H1 (cell line): ENCODE results near the gene RFNG. TPM values are rescaled to one million over a fixed set of nuclear protein-coding genes. Genes with fewer than 3 reads are reported as not detected.

Experiments
- CTCF ChIA-PET: fragments of 300-600 bp; sonication (Branson Sonifier 250); formaldehyde crosslinking; loops from one replicate; lab custom pipeline; 2021; ENCODE audit not compliant: partially characterized antibody; lab: Charles Lee
- POLR2A ChIA-PET: fragments of 300-600 bp; sonication (Branson Sonifier 250); formaldehyde crosslinking; loops from one replicate; lab custom pipeline; 2021; ENCODE audit warnings: inconsistent platforms; ENCODE audit not compliant: partially characterized antibody; lab: Charles Lee
- DNase-seq, 2 experiments: peaks; one replicate each; pipeline versions ENCODE4 v3.0.0 to v3.0.0-alpha.2; 2010 to 2022; ENCODE audit warnings: low spot score in 2 of 2, low read depth in 1 of 2, mixed read lengths in 1 of 2
- FAIRE-seq: peaks from 2 replicates; lab custom pipeline; 2011; peaks lifted over from hg19 to GRCh38; lab: Jason Lieb, UNC
- H2AFZ ChIP-seq: 2 replicates; pipeline ENCODE4 v1.8.1; 2012; ENCODE audit warnings: low read length, inconsistent platforms
- H2AK5ac ChIP-seq: 2 replicates; pipeline ENCODE4 v1.6.1; 2013; ENCODE audit warnings: low read depth, low read length
- H2BK120ac ChIP-seq: replicated peaks from 2 replicates; pipeline ENCODE3; 2013; ENCODE audit warnings: low read depth, low read length, inconsistent platforms
- H2BK12ac ChIP-seq: 2 replicates; pipeline ENCODE4 v1.6.1; 2013; ENCODE audit warnings: low read depth, low read length
- H2BK15ac ChIP-seq: 2 replicates; pipeline ENCODE4 v1.6.1; 2013; ENCODE audit warnings: low read length
- H2BK20ac ChIP-seq: 2 replicates; pipeline ENCODE4 v1.6.1; 2013; ENCODE audit warnings: low read length
- H2BK5ac ChIP-seq: 2 replicates; pipeline ENCODE4 v1.6.1; 2013; ENCODE audit warnings: low read depth, low read length
- H3K14ac ChIP-seq: 2 replicates; pipeline ENCODE4 v1.6.1; 2013; ENCODE audit warnings: inconsistent platforms; ENCODE audit not compliant: insufficient read length
- H3K18ac ChIP-seq: 2 replicates; pipeline ENCODE4 v1.6.1; 2013; ENCODE audit warnings: low read length; ENCODE audit errors: extremely low read depth
- H3K23ac ChIP-seq: 2 replicates; pipeline ENCODE4 v1.6.1; 2013; ENCODE audit warnings: inconsistent platforms; ENCODE audit not compliant: insufficient read length
- H3K23me2 ChIP-seq: 2 replicates; pipeline ENCODE4 v1.6.1; 2013; ENCODE audit warnings: low read depth, low read length
- H3K27ac ChIP-seq: 2 replicates; pipeline ENCODE4 v1.6.1; 2011; ENCODE audit warnings: low read depth, low read length, inconsistent platforms
- H3K27me3 ChIP-seq, 4 experiments: replicated peaks in 1 of 4; 1 replicate in 1 of 4; 2 replicates in 3 of 4; pipeline versions ENCODE4 v1.6.1 to v1.8.1; 2011 to 2013; ENCODE audit warnings: low read length in 3 of 4, mild to moderate bottlenecking in 3 of 4, inconsistent platforms in 2 of 4, mixed read lengths in 2 of 4, moderate library complexity in 1 of 4; ENCODE audit not compliant: control insufficient read depth in 3 of 4, insufficient read depth in 3 of 4; ENCODE audit errors: extremely low read depth in 1 of 4
- H3K36me3 ChIP-seq, 4 experiments: 2 replicates each; pipeline versions ENCODE4 v1.6.1 to v1.8.1; 2011 to 2013; ENCODE audit warnings: mild to moderate bottlenecking in 4 of 4, low read length in 3 of 4, moderate library complexity in 2 of 4, control low read depth in 1 of 4, inconsistent platforms in 1 of 4; ENCODE audit not compliant: insufficient read depth in 4 of 4, control insufficient read depth in 2 of 4
- H3K4ac ChIP-seq: replicated peaks from 2 replicates; pipeline ENCODE3; 2013; ENCODE audit warnings: low read length, low read depth, mixed read lengths, inconsistent platforms; ENCODE audit not compliant: insufficient read length
- H3K4me1 ChIP-seq, 4 experiments: replicated peaks in 1 of 4; 1 replicate in 1 of 4; 2 replicates in 3 of 4; pipeline versions ENCODE4 v1.6.1 to v1.8.1; 2011 to 2013; ENCODE audit warnings: low read length in 3 of 4, inconsistent platforms in 2 of 4, mixed read lengths in 1 of 4; ENCODE audit not compliant: insufficient read depth in 4 of 4, control insufficient read depth in 3 of 4
- H3K4me2 ChIP-seq, 2 experiments: 2 replicates each; pipeline versions ENCODE4 v1.6.1 to v1.8.1; 2011 to 2013; ENCODE audit warnings: low read depth in 2 of 2, low read length in 2 of 2, control low read depth in 1 of 2, inconsistent platforms in 1 of 2, mild to moderate bottlenecking in 1 of 2; ENCODE audit not compliant: insufficient read depth in 1 of 2
- H3K4me3 ChIP-seq, 4 experiments: fragments of 200-600, 300-600 bp in 1 of 4; sonication (generic), shearing (Covaris generic), sonication (Bioruptor Twin) in 1 of 4; 2 replicates each; pipeline versions ENCODE4 v1.5.1 to v1.8.1; 2011 to 2016; ENCODE audit warnings: low read length in 4 of 4, low read depth in 3 of 4, control low read depth in 2 of 4, inconsistent platforms in 2 of 4, mild to moderate bottlenecking in 2 of 4, mixed read lengths in 1 of 4, moderate library complexity in 1 of 4; ENCODE audit not compliant: insufficient read depth in 2 of 4; ENCODE audit errors: extremely low read depth in 1 of 4
- H3K56ac ChIP-seq: replicated peaks from 2 replicates; pipeline ENCODE3; 2013; ENCODE audit warnings: low read depth, mild to moderate bottlenecking, mixed read lengths, low read length, inconsistent platforms; ENCODE audit not compliant: insufficient read length
- H3K79me1 ChIP-seq: 2 replicates; pipeline ENCODE4 v1.6.1; 2013; ENCODE audit warnings: low read depth, low read length, control low read depth
- H3K79me2 ChIP-seq, 2 experiments: 2 replicates each; pipeline versions ENCODE4 v1.6.1 to v1.8.1; 2012 to 2013; ENCODE audit warnings: low read length in 2 of 2, mild to moderate bottlenecking in 2 of 2, inconsistent platforms in 1 of 2; ENCODE audit not compliant: insufficient read depth in 2 of 2, control insufficient read depth in 1 of 2
- H3K9ac ChIP-seq, 4 experiments: replicated peaks in 1 of 4; 1 replicate in 1 of 4; 2 replicates in 3 of 4; pipeline versions ENCODE4 v1.6.1 to v1.8.1; 2011 to 2013; ENCODE audit warnings: low read depth in 3 of 4, low read length in 3 of 4, control low read depth in 2 of 4, mild to moderate bottlenecking in 2 of 4, moderate library complexity in 2 of 4, inconsistent platforms in 1 of 4; ENCODE audit errors: extremely low read depth in 1 of 4
- H3K9me3 ChIP-seq, 2 experiments: 2 replicates each; pipeline versions ENCODE4 v1.6.1 to v1.8.1; 2012 to 2013; ENCODE audit warnings: mild to moderate bottlenecking in 2 of 2, moderate library complexity in 2 of 2, control low read depth in 1 of 2, inconsistent platforms in 1 of 2, low read depth in 1 of 2, low read length in 1 of 2, mixed read lengths in 1 of 2; ENCODE audit not compliant: insufficient read depth in 2 of 2
- H4K20me1 ChIP-seq, 2 experiments: replicated peaks in 1 of 2; 2 replicates each; pipeline versions ENCODE3 to v1.8.1; 2011 to 2013; ENCODE audit warnings: inconsistent platforms in 2 of 2, low read length in 2 of 2, mild to moderate bottlenecking in 1 of 2; ENCODE audit not compliant: insufficient read depth in 2 of 2, control insufficient read depth in 1 of 2
- H4K5ac ChIP-seq: 2 replicates; pipeline ENCODE4 v1.6.1; 2013; ENCODE audit warnings: low read length, low read depth, mixed read lengths, inconsistent platforms; ENCODE audit not compliant: insufficient read length
- H4K8ac ChIP-seq: 2 replicates; pipeline ENCODE4 v1.8.0; 2013; ENCODE audit warnings: mild to moderate bottlenecking, moderate library complexity, low read length, inconsistent platforms; ENCODE audit not compliant: insufficient read depth; ENCODE audit errors: extremely low read depth
- H4K91ac ChIP-seq: replicated peaks from 2 replicates; pipeline ENCODE3; 2013; ENCODE audit warnings: low read length, mixed read lengths, inconsistent platforms; ENCODE audit not compliant: insufficient read length
- WGBS, 2 experiments: shearing (Covaris generic) in 1 of 2; methylation state at CpG; one replicate each; pipeline versions ENCODE4 v1.1.6 to v1.1.7; 2013 to 2015; ENCODE audit warnings: low lambda C conversion rate in 2 of 2, mixed read lengths in 2 of 2, inconsistent platforms in 1 of 2, low coverage in 1 of 2, missing lambda C conversion rate in 1 of 2; ENCODE audit not compliant: insufficient replicate concordance in 2 of 2, insufficient coverage in 1 of 2, insufficient read length in 1 of 2; ENCODE audit errors: extremely low coverage in 1 of 2, missing lambda C conversion rate in 1 of 2; 5-methylcytosine and 5-hydroxymethylcytosine counted together
- polyA plus RNA-seq, 7 experiments: library from polyadenylated mRNA; depleted of rRNA in 3 of 7; stranded (reverse) in 5 of 7; unstranded in 2 of 7; fragments of >200 nt in 5 of 7; fragments of 200-250 nt in 2 of 7; gene quantifications; 1 replicate in 5 of 7; 2 replicates in 1 of 7; 4 replicates in 1 of 7; pipeline versions ENCODE4 v1.2.1 to v1.2.3, GENCODE V29; 2011 to 2013; ENCODE audit warnings: missing spikeins in 2 of 7, mixed read lengths in 2 of 7
- total RNA-seq: library from RNA; stranded (reverse); fragmentation: NEBNext Ultra II Directional; extraction: Animal tissue kit (Norgen Biotek cat#: 25700); gene quantifications from 2 replicates; pipeline ENCODE4 v1.2.1, GENCODE V29; 2021

The RFNG gene
- total and polyA plus RNA-seq, 2 of the 8 experiments (the other 6 are each of a cell fraction or from before 2014, with no cell fraction given) = 26.7 to 28.4 TPM

DNA sequence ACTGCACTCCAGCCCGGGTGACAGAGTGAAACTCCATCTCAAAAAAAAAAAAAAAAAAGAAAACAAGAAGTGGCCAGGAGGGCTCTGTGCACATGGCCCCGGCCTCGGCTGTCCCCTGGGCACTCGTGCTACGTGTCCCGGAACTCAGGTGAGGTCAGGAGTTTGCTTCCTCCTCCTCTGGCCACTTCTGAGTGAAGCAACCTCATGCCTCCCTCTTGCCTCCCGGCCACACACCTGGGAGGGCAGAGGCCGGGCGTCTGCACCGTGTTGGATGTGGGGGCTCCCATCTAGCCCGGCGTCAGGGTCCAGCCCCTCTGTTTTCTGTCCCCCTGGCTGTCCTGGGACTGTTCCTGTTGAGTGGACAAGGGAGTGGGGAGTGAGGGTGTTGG lies 52.0 kb downstream of the RFNG start:
- Histone ChIP-seq H2BK12ac (no peak overlapping the region), H3K4me3 (no peak overlapping the region), H2BK5ac (no peak overlapping the region), H3K4me1 (no peaks in the 10 kb centered on the region), H3K4ac (no peak overlapping the region), H3K14ac (no peak overlapping the region), H3K27me3 (no peaks in the 10 kb centered on the region), H3K27ac (no peak overlapping the region), H3K18ac (no peak overlapping the region), H3K36me3 (no peaks in the 10 kb centered on the region), H4K91ac (no peak overlapping the region), H3K79me2 (no peaks in the 10 kb centered on the region), H3K56ac (no peak overlapping the region), H4K20me1 (peaks cover 0 to 4% of the 10 kb centered on the region in 2 experiments), H2BK15ac (no peak overlapping the region), H3K9ac (no peak overlapping the region), H2AK5ac (no peak overlapping the region), H3K23me2 (no peaks in the 10 kb centered on the region), H3K9me3 (no peaks in the 10 kb centered on the region), H3K79me1 (peaks cover 3% of the 10 kb centered on the region; the same call in 1 of the 2 replicates), H2BK120ac (no peak overlapping the region), H4K5ac (no peak overlapping the region), H3K4me2 (no peak overlapping the region), H4K8ac (no peak overlapping the region), H3K23ac (no peak overlapping the region), H2BK20ac (no peak overlapping the region), H2AFZ (no peak overlapping the region)
- DNase-seq (no peak), FAIRE-seq (no peak)
- POLR2A ChIA-PET = no interaction called here
- CTCF ChIA-PET = no interaction called here
- WGBS, 2 experiments = 96% methylated on average over 10 of the region's 12 CpGs; no CpG with 5 or more reads in 1 of the 2 experiments
